Osteocyte (in vitro differentiated cells): ENCODE measurements around the gene PDE6D. TPM values are rescaled to one million over a fixed set of nuclear protein-coding genes. Genes with fewer than 3 reads are reported as not detected.

ENCODE experiments used
- DNase-seq: peaks from one replicate; pipeline ENCODE4 v3.0.0; 2021; ENCODE audit warnings: mixed read lengths; ENCODE audit not compliant: unreplicated experiment; ENCODE audit errors: extremely low spot score
- H3K27ac Mint-ChIP-seq: one replicate; pipeline ENCODE4 v1.8.0; 2021; ENCODE audit warnings: mild to moderate bottlenecking, mixed read lengths; ENCODE audit not compliant: unreplicated experiment
- H3K27me3 Mint-ChIP-seq: one replicate; pipeline ENCODE4 v1.8.0; 2021; ENCODE audit warnings: mixed read lengths; ENCODE audit not compliant: unreplicated experiment
- H3K36me3 Mint-ChIP-seq: one replicate; pipeline ENCODE4 v1.8.0; 2021; ENCODE audit warnings: mixed read lengths; ENCODE audit not compliant: unreplicated experiment
- H3K4me1 Mint-ChIP-seq: one replicate; pipeline ENCODE4 v1.8.0; 2021; ENCODE audit warnings: mixed read lengths; ENCODE audit not compliant: unreplicated experiment
- H3K4me3 Mint-ChIP-seq: one replicate; pipeline ENCODE4 v1.8.0; 2021; ENCODE audit warnings: mild to moderate bottlenecking, moderate library complexity, mixed read lengths; ENCODE audit not compliant: unreplicated experiment
- H3K9me3 Mint-ChIP-seq: one replicate; pipeline ENCODE4 v1.8.0; 2021; ENCODE audit warnings: mixed read lengths; ENCODE audit not compliant: unreplicated experiment
- CTCF ChIP-seq: fragments of 200-600 bp; sonication (generic); IDR thresholded peaks from 2 replicates; pipeline ENCODE4 v1.5.0; 2021; ENCODE audit warnings: antibody characterized with exemption, mild to moderate bottlenecking, moderate library complexity
- total RNA-seq: library from RNA; stranded (reverse); gene quantifications from 2 replicates; pipeline ENCODE4 v1.2.1, GENCODE V29; 2021

Gene PDE6D
- total RNA-seq, 1 donor from 2014 or later, result 17.6 TPM

DNA sequence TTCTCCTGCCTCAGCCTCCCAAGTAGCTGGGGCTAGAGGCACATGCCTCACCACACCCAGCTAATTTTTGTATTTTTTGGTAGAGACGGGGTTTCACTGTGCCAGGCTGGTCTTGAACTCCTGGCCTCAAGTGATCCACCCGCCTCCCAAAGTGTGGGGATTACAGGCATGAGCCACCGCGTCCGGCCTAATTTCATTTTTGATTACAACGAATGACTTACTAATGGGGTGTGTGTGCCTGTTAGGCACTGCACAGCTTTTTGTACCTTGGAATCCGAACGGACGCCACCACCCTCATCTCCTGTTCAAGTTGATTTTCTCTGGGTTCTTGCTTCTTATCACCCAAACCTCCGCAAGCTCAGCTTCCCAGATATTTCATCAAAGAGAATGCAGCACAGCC is 55.6 kb downstream of the PDE6D start:
- Mint-ChIP-seq H3K9me3 (no peaks in the 10 kb centered on the region), H3K4me3 (no peak overlapping the region), H3K36me3 (no peaks in the 10 kb centered on the region), H3K4me1 (no peaks in the 10 kb centered on the region), H3K27ac (no peak overlapping the region), H3K27me3 (no peaks in the 10 kb centered on the region)
- TF ChIP-seq CTCF, result no peak
- DNase-seq, result no peak

DNA sequence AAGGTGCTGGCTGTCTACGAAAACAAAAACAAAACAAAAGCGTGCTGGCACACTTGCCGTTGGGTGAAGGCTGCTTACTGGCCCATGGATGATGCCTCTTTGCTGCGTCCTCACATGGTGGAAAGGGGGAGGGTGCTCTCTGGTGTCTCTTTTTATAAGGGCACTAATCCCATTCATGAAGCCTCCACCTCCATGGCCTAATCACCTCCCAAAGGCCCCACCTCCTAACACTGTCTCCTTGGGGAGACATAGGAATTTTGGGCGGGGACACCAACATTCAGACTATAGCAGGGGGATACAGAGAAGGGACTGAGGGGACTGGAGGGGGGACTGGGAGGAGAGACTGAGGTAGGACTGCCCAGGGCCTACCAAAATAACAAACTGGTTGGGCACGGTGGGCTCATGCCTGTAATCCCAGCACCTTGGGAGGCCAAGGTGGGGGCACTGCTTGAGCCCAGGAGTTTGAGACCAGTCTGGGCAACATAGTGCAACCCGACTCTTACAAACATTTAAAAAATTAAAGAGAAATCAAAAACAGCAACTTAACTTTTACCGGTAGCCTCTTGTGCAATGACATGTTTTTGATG is 58.3 kb downstream of the PDE6D start:
- H3K9me3 Mint-ChIP-seq, result no peaks in the 10 kb centered on the region
- no peaks in the 10 kb centered on the region for H3K27me3 Mint-ChIP-seq
- H3K4me3 Mint-ChIP-seq, result no peak overlapping the region
- H3K27ac Mint-ChIP-seq, result no peak overlapping the region
- TF ChIP-seq CTCF, result no peak
- no peaks in the 10 kb centered on the region for H3K36me3 Mint-ChIP-seq
- no peaks in the 10 kb centered on the region for H3K4me1 Mint-ChIP-seq
- DNase-seq, result no peak

DNA sequence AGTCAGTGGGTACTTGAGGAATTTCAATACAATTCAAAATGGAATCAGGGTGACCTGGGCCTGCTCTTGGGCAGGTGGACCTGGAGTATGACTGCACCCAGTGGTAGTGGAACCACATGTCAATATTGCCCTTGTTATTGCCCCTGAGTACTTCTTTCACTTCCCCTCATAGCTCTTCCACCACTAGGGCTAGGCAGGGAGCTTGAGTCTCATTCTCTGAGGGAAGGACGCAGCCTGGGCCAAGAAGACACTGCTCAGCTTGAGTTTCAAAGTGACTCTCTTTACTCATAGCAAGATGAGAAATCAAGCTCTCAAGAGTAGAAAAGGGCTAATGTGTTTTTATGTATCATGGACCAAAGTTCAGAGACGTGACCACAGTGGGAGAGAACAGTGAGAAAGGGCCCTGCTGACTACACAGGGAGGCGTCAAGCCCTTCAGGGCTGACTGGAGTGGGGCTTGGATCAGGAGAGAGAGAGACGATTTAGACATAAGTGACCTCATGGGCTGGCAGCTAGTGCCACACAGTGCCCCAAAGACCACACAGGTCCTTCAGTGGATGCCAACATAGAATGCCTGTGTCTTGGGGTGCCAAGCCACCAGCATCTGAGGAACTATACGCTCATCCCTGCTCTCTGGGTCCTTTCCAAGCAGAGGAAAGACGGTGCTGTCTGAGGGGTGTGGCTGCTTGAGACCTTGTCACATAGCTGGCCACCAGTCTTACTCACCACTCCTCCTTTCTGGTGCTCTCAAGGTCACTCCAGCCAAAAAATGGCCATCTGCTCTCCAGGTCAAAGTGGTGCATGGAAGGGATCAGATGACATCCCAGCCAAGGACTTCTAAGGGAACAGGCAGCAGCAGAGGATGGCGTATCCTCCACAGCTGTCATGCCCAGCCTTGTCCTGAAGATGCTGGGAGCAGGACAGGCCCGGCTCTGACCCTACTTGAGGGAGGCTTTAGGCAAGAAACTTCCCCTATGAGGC is 59.8 kb downstream of the PDE6D start:
- no peak for DNase-seq
- H3K36me3 Mint-ChIP-seq, result no peaks in the 10 kb centered on the region
- H3K4me1 Mint-ChIP-seq, result peaks cover 11% of the 10 kb centered on the region
- no peak overlapping the region for H3K4me3 Mint-ChIP-seq
- H3K27ac Mint-ChIP-seq, result no peak overlapping the region
- H3K9me3 Mint-ChIP-seq, result no peaks in the 10 kb centered on the region
- no peak for TF ChIP-seq CTCF
- no peaks in the 10 kb centered on the region for H3K27me3 Mint-ChIP-seq

GRCh38 chr2:231720292-231720986 is 60.6 kb downstream of the PDE6D start:
- no peak for TF ChIP-seq CTCF
- DNase-seq, result no peak
- Mint-ChIP-seq H3K27ac (no peak overlapping the region), H3K27me3 (no peaks in the 10 kb centered on the region), H3K4me3 (no peak overlapping the region), H3K9me3 (no peaks in the 10 kb centered on the region), H3K36me3 (no peaks in the 10 kb centered on the region), H3K4me1 (peaks cover 18% of the 10 kb centered on the region)

GRCh38 chr2:231718799-231719198 is 62.3 kb downstream of the PDE6D start:
- peaks cover 2% of the 10 kb centered on the region for H3K36me3 Mint-ChIP-seq
- no peak for DNase-seq
- no peak overlapping the region for H3K27ac Mint-ChIP-seq
- no peaks in the 10 kb centered on the region for H3K27me3 Mint-ChIP-seq
- H3K4me1 Mint-ChIP-seq, result peaks cover 23% of the 10 kb centered on the region
- no peaks in the 10 kb centered on the region for H3K9me3 Mint-ChIP-seq
- no peak overlapping the region for H3K4me3 Mint-ChIP-seq
- no peak for TF ChIP-seq CTCF
